ENCODE data around the gene IRAK4. TPM values are rescaled to one million over a fixed set of nuclear protein-coding genes. Genes with fewer than 3 reads are reported as not detected.

IRAK4 gene
- total RNA-seq (2022; extraction: Qiagen RNA extraction), result 3.4 to 4.2 TPM (median 3.9 TPM) in 5 replicates

DNA sequence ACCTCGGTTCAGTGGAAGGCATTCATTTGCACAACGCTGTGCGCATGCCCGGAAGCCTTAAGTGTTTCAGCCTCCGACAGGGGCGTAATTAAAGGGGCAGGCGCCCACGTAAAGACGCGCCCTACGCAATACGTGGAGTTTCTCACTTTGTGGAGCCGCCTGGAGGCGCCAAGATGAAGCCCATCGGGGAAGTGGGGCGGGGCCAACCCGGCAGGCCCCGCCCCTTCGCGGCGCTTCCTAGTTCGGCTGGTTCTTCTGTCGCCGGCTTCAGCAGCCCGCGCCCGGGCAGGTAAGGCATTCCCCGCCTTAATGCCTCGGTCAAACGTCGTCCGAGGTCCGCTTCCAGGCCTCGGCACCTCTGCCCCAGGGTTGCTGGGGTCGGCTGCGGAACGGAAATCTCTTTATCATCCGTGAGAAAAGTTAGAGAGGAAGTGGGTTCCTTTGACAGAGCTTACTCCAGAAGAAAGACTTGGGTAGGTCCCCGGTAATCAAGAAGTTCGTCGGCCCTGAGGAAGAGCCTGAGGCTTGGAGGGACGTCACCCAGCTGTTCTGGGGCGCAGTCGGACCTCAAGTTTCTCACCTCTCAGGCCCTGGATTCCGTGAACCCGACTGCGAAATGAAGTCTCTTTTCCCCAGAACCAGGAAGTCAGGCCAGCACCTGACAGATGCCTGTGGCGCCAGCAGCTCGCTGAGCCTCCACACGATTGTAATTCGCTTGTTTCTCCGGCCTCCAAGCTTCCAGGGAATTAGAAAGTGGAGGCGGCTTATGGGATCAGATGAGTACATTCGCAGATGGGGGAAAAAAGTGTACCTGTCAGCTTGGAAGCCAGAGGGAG lies at the start of gene IRAK4, which contains the start of gene PUS7L:
IRAK4 (plus strand) TSS at position 224 of the 836 bp plus-strand sequence. CDS start 9,161 bp downstream, outside the sequence.
PUS7L (minus strand) TSS at position 63 of the 836 bp plus-strand sequence. CDS start 3,545 bp downstream, outside the sequence.

DNA sequence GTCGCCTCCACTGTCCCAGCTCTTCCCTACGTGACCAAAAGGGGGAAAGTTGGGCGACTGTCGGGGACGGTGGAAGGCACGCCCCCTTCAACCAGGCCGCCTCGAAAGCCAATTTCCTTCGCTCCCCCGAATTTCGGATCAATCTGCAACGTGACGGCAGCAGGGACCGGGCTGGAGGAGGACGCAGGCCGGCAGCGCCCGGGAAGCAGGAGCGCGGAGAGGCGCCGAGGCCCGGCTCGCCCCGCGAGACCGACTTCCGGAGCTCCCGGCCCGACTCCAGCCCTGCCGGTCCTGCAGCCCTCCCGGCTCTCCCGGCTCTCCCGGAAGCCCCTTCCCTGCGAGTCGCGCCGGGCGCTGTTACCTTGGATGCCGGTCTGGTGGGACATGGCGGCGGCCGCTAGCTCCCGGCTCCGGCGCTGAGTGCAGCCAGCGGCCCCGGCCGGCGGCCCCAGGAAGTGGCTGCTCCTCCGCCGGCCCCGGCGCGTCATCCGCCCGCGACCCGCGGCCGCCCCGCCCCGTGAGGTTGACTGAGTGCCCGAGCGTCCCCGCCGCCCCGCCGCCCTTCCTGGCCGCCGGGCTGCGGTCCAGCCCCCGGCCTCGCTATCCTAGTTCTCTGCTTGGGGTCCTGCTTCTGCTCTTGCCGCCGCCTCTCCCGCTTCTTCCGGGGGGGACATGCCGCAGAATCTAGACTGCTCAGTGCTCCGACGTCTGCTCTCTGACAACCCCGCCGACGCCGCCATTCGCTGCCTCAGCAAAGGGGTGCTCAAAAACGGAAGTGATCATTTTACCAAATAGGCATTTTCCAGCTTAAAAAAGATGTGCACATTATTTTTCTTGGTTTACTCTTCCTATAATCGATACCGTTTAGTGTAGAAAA lies 47.3 kb downstream of the IRAK4 start, which contains the start of gene TWF1:
TWF1 (minus strand) TSS at position 458 of the 877 bp plus-strand sequence; CDS start at position 386, 72 bp downstream.

DNA sequence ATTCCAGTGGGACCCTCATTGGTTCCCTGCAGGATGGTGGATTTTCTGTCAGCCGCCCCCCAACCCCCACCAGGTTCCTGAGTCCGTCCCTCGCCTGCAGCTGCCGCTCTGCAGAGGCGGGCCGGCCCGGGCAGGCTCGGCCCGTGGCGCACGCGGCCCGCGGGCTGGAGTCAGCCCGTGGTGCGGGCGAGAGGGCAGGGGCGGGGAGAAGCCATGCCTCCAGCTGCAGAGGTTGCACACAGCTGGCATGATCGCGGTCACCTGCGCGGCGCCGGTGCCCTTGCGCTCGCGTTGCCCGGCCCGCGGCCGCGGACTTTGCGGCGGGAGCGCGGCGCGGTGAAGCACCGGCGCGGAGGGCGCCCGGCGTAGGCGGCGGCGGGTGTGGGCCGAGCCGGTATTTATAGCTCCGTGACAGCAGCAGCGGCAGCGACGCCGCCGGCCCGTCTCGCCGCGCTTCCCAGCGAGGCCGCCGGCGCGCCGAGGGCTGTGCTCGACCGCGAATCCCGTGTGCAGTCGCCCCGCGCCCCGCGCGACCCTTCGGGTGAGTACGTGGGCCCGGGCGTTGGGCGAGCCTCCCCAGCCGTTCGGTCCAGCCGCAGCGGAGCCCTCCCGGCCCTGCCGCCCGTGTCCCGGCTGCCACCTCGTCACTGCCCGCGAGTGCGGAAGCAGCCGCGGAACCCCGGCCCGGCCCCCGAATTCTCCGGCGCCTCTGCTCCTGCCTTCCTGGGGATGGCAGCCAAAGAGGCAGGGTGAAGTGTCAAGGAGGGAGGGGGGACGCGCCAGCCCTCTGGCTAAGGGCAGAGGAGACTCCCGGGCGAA lies 77.1 kb downstream of the IRAK4 start, which contains the start of gene TMEM117:
TMEM117 (plus strand) TSS at position 426 of the 819 bp plus-strand sequence.

Other genes with a start within 250 kb of the IRAK4 start
- gene ADAMTS20, start 206.7 kb upstream of the IRAK4 start, total RNA-seq (2022; extraction: Qiagen RNA extraction), result not detected in 5 replicates
- 3.1 to 5.2 TPM (median 3.6 TPM) in 5 replicates for gene PUS7L, start 161 bp upstream of the IRAK4 start, total RNA-seq (2022; extraction: Qiagen RNA extraction)
- gene TWF1, start 47.4 kb downstream of the IRAK4 start, total RNA-seq (2022; extraction: Qiagen RNA extraction), result 62.8 to 78.6 TPM (median 74.8 TPM) in 5 replicates
- gene TMEM117, start 77.1 kb downstream of the IRAK4 start, total RNA-seq (2022; extraction: Qiagen RNA extraction), result 1.7 to 2.6 TPM (median 2.3 TPM) in 5 replicates